Right atrium auricular region (tissue), 2 donors: ENCODE results near the gene PAX2. TPM values are rescaled to one million over a fixed set of nuclear protein-coding genes. Genes with fewer than 3 reads are reported as not detected.

Experiments used
- total RNA-seq, 2 donors: library from RNA; depleted of rRNA; stranded (reverse); fragments of >200 nt; gene quantifications; one replicate each; pipeline ENCODE4 v1.1.0, GENCODE V29; 2016

PAX2 gene
- total RNA-seq, 2 donors from 2014 or later, result not detected

Other genes with a start within 250 kb of the PAX2 start
- 1 to 10 TPM; 2.0 to 4.5 TPM for gene SEC31B, start 225.7 kb upstream of the PAX2 start, total RNA-seq
- gene NDUFB8, start 215.7 kb upstream of the PAX2 start, total RNA-seq, result 100 to 1,000 TPM; 355 to 361 TPM
- 10 to 100 TPM in 1 of 2 donors, 1 to 10 TPM in 1; 8.5 to 11.3 TPM for gene HIF1AN, start 209.6 kb upstream of the PAX2 start, total RNA-seq
- 10 to 100 TPM; 11.5 to 12.3 TPM for gene SLF2, start 167.4 kb downstream of the PAX2 start, total RNA-seq
- gene SEMA4G, start 223.9 kb downstream of the PAX2 start, total RNA-seq, result 1 to 10 TPM; 3.4 to 4.0 TPM
- gene MRPL43, start 241.9 kb downstream of the PAX2 start, total RNA-seq, result 10 to 100 TPM; 60.1 to 88.4 TPM
- 1 to 10 TPM; 5.5 to 7.1 TPM for gene TWNK, start 242.0 kb downstream of the PAX2 start, total RNA-seq